Coronary artery (tissue), 2 donors: ENCODE results near the gene AGMO.

Experiments used
- DNase-seq: peaks from one replicate; pipeline ENCODE4 v3.0.0-alpha.2; 2017; ENCODE audit warnings: low spot score
- H3K27ac ChIP-seq, 2 donors: fragments of 200-600 bp; sonication (generic); one replicate each; pipeline ENCODE4 v1.5.1; 2016 to 2019
- H3K4me3 ChIP-seq: fragments of 200-600 bp; sonication (generic); 2 replicates; pipeline ENCODE4 v1.5.1; 2016; ENCODE audit warnings: mild to moderate bottlenecking, moderate library complexity
- TF ChIP-seq, protein P1 (sequence below): fragments of 200-600 bp; sonication (generic); IDR thresholded peaks from one replicate; pipeline ENCODE4 v1.5.1; 2019; ENCODE audit warnings: antibody characterized with exemption

The AGMO gene

GRCh38 chr7:15430191-15430590, 131.6 kb downstream of the AGMO start:
- H3K4me3 ChIP-seq, result no peak overlapping the region
- DNase-seq, result no peak
- H3K27ac ChIP-seq, result no peak overlapping the region
- TF ChIP-seq, protein P1, sequence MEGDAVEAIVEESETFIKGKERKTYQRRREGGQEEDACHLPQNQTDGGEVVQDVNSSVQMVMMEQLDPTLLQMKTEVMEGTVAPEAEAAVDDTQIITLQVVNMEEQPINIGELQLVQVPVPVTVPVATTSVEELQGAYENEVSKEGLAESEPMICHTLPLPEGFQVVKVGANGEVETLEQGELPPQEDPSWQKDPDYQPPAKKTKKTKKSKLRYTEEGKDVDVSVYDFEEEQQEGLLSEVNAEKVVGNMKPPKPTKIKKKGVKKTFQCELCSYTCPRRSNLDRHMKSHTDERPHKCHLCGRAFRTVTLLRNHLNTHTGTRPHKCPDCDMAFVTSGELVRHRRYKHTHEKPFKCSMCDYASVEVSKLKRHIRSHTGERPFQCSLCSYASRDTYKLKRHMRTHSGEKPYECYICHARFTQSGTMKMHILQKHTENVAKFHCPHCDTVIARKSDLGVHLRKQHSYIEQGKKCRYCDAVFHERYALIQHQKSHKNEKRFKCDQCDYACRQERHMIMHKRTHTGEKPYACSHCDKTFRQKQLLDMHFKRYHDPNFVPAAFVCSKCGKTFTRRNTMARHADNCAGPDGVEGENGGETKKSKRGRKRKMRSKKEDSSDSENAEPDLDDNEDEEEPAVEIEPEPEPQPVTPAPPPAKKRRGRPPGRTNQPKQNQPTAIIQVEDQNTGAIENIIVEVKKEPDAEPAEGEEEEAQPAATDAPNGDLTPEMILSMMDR, result no peak

- Histone ChIP-seq H3K27ac (no peak overlapping the region), H3K4me3 (no peak overlapping the region)
- DNase-seq, result no peak
- TF ChIP-seq, protein P1, result no peak
Measured at GRCh38 chr7:15424468-15424867, 137.3 kb downstream of the AGMO start.

- DNase-seq, result no peak
- H3K4me3 ChIP-seq, result no peak overlapping the region
- H3K27ac ChIP-seq, result no peak overlapping the region
- TF ChIP-seq, protein P1, result no peak
Measured at GRCh38 chr7:15419596-15419995, 142.2 kb downstream of the AGMO start.

- H3K27ac ChIP-seq, result no peak overlapping the region
- DNase-seq, result no peak
- TF ChIP-seq, protein P1, result no peak
- H3K4me3 ChIP-seq, result no peak overlapping the region
Measured at GRCh38 chr7:15418264-15418663, 143.6 kb downstream of the AGMO start.

- no peak for DNase-seq
- Histone ChIP-seq H3K27ac (no peak overlapping the region), H3K4me3 (no peak overlapping the region)
- TF ChIP-seq, protein P1, result no peak
Measured at GRCh38 chr7:15417341-15417988, 144.3 kb downstream of the AGMO start.

- H3K4me3 ChIP-seq, result no peak overlapping the region
- no peak for DNase-seq
- no peak overlapping the region for H3K27ac ChIP-seq
- TF ChIP-seq, protein P1, result no peak
Measured at GRCh38 chr7:15411019-15411418, 150.8 kb downstream of the AGMO start.

DNA sequence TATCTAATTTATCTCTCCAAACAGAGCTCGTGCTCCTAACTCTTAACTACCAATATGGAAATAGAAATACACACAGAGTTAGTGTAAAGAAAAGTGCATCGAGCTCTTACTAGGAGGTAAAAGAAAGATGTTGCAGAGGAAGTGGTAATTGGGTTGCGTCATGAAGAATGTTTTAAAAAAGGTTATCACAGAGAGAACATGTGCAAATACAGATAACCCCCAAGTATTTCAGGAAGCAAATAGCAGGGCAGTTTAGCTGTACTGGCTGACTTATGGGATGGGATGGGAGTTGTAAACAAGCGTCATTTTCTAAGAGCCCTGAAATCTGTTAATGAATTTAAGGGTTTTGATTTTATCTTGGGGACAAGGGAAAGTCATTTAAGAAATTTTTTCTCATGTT, 153.9 kb downstream of the AGMO start:
- no peak overlapping the region for H3K4me3 ChIP-seq
- TF ChIP-seq, protein P1, result no peak
- no peak overlapping the region for H3K27ac ChIP-seq
- DNase-seq, result no peak
